ENCODE measurements around the gene EGFR.

EGFR gene

GRCh38 chr7:55026086-55026790 is 7.4 kb downstream of the EGFR start:
- peak; percentile 67 for DNase-seq (ENCODE audit: low read depth)
- TF ChIP-seq CTCF (conservative IDR thresholded peaks at IDR 0.05; ENCODE audit: control insufficient read depth, insufficient read depth, low read depth, low read length) = no peak
- no peak overlapping the region for H3K4me3 ChIP-seq (ENCODE audit: control insufficient read depth, low read depth, low read length)

GRCh38 chr7:55026867-55027490 is 8.2 kb downstream of the EGFR start:
- H3K4me3 ChIP-seq (ENCODE audit: control insufficient read depth, low read depth, low read length) = no peak overlapping the region
- DNase-seq (ENCODE audit: low read depth) = peak; percentile 50
- no peak for TF ChIP-seq CTCF (conservative IDR thresholded peaks at IDR 0.05; ENCODE audit: control insufficient read depth, insufficient read depth, low read depth, low read length)

DNA sequence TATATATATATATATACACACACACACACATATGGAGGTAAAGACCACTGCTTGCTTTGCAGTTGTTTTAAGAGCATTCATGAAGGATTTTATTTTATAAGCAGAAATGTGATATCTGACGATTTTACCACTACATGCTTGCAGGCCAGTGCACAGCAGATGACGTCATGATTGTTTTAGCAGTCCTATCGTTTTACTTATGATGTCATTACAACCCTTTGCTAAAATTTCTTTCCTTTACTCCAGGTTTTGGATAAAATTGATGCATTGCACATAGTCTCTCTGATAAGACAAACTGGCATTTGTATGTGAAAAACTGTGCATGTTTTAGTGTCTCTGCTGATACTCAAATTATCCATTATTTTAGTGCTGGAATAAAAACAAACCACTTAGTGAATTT is 9.2 kb downstream of the EGFR start:
- TF ChIP-seq CTCF (conservative IDR thresholded peaks at IDR 0.05; ENCODE audit: control insufficient read depth, insufficient read depth, low read depth, low read length) = no peak

DNA sequence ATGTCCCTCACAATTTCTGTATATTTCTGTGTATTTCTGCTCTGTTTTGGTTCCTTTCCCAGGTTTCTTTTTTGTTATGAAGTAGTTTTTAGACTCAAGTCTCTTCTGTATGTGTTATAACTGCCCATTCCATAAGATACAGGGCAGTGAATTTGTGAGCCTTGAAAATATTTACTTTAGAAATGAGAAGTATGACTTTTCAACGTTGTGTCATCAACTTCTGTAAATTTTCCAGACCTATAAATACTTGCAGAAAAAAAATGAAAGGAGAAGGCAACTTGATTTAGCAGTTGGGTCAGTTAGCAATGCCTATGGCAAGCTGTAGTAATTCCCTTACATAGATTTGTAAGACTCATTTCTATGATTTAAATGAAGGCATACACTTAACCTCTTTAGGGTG is 11.5 kb downstream of the EGFR start:
- peak; percentile 44 for DNase-seq (ENCODE audit: low read depth)
- no peak overlapping the region for H3K4me3 ChIP-seq (ENCODE audit: control insufficient read depth, low read depth, low read length)
- TF ChIP-seq CTCF (conservative IDR thresholded peaks at IDR 0.05; ENCODE audit: control insufficient read depth, insufficient read depth, low read depth, low read length) = no peak

More for the DNA sequence above, 9.2 kb downstream of the EGFR start:
- no peak overlapping the region for H3K4me3 ChIP-seq (ENCODE audit: control insufficient read depth, low read depth, low read length)
- DNase-seq (ENCODE audit: low read depth) = peak; percentile 60

DNA sequence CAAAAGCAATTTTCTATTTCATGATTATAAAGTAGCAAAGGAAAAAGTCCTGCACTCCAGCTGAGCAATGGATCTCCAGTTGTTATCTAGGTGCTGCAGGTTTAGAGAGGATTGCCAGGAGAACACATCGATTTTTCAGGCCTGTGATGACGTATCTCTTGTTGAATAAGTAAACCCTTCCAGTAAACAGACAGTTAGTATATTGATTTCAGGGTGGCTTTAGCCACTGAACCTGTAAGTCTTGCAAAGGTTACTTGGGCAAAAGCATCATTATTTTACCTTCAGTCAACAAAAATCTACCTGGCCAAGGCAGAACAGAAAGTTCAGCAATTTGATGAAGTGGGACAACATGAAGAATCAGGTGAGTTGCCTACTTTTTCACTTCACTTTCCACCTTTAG is 12.3 kb downstream of the EGFR start:
- no peak for DNase-seq (ENCODE audit: low read depth)
- H3K4me3 ChIP-seq (ENCODE audit: control insufficient read depth, low read depth, low read length) = no peak overlapping the region
- no peak for TF ChIP-seq CTCF (conservative IDR thresholded peaks at IDR 0.05; ENCODE audit: control insufficient read depth, insufficient read depth, low read depth, low read length)

DNA sequence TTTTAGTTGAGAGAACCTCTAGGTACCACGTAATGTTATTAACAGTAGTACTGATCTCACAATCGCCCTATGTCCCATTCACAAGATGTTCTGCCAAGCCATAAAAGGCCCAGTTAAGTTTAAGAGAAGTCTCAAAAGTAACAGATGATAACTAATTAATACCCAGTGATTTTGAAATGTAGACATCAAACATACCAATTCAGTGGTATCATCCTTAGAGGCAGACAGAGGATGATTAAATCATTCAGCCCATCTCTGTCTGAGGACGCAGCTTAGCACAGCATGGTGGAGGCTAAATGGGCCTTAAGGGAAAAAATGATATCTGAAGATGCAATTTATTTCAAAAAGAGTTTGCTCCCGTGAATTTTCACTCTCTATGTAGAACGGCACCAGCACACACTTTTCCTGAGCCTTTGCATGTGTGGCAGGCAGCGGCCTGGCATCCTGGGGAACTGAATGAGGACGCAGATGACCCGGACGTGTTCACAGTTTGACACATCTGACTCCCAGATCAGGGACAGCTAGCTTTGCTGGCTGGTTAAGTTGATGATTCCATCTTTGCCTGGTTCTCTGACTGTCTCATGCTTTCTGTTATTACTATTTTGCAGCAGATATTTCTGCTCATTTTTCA is 13.4 kb downstream of the EGFR start:
- no peak overlapping the region for H3K4me3 ChIP-seq (ENCODE audit: control insufficient read depth, low read depth, low read length)
- DNase-seq (ENCODE audit: low read depth) = peak; percentile 44
- no peak for TF ChIP-seq CTCF (conservative IDR thresholded peaks at IDR 0.05; ENCODE audit: control insufficient read depth, insufficient read depth, low read depth, low read length)

All from fibroblast of mammary gland (primary cell).